GM12865 (cell line): ENCODE data around the gene BRD1.

Experiments used
- DNase-seq: peaks from one replicate; pipeline ENCODE4 v3.0.0; 2010; ENCODE audit warnings: low read depth
- H3K4me3 ChIP-seq: 2 replicates; pipeline ENCODE4 v1.5.1; 2011; ENCODE audit warnings: mild to moderate bottlenecking, low read depth, low read length, control low read depth
- TF ChIP-seq, protein P1 (sequence below): IDR thresholded peaks from 2 replicates; pipeline ENCODE4 v1.5.1; 2011; ENCODE audit warnings: low read length, control low read depth, low read depth, inconsistent platforms; ENCODE audit not compliant: insufficient read depth; ENCODE audit errors: missing control alignments

The BRD1 gene

GRCh38 chr22:49792107-49792506 is 35.6 kb downstream of the BRD1 start:
- H3K4me3 ChIP-seq, result no peak overlapping the region
- DNase-seq, result no peak
- TF ChIP-seq, protein P1, sequence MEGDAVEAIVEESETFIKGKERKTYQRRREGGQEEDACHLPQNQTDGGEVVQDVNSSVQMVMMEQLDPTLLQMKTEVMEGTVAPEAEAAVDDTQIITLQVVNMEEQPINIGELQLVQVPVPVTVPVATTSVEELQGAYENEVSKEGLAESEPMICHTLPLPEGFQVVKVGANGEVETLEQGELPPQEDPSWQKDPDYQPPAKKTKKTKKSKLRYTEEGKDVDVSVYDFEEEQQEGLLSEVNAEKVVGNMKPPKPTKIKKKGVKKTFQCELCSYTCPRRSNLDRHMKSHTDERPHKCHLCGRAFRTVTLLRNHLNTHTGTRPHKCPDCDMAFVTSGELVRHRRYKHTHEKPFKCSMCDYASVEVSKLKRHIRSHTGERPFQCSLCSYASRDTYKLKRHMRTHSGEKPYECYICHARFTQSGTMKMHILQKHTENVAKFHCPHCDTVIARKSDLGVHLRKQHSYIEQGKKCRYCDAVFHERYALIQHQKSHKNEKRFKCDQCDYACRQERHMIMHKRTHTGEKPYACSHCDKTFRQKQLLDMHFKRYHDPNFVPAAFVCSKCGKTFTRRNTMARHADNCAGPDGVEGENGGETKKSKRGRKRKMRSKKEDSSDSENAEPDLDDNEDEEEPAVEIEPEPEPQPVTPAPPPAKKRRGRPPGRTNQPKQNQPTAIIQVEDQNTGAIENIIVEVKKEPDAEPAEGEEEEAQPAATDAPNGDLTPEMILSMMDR, result no peak

GRCh38 chr22:49791682-49792081 is 36.0 kb downstream of the BRD1 start:
- TF ChIP-seq, protein P1, result no peak
- no peak overlapping the region for H3K4me3 ChIP-seq
- DNase-seq, result no peak

GRCh38 chr22:49790912-49791311 is 36.8 kb downstream of the BRD1 start:
- no peak overlapping the region for H3K4me3 ChIP-seq
- TF ChIP-seq, protein P1, result no peak
- no peak for DNase-seq

GRCh38 chr22:49789289-49790141 is 38.2 kb downstream of the BRD1 start:
- no peak overlapping the region for H3K4me3 ChIP-seq
- TF ChIP-seq, protein P1, result no peak
- no peak for DNase-seq

DNA sequence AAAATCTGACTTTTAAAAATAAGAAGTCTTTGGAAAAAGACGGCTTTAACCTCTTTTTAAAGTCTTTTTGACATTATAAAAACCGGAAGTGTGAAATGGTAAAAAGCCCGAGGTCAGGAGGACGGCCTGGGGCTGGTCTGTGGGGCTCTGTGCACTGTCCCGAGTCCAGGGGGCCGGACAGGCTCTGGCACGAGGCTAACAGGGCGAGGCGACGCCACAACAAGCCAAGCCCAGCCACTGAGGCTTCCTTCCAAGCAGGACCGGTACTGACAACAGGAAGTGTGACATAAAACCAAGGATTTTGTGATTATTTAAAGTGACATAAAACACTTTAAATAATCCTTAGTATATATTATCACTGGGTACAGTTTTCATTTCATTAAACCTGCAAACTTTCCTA is 39.2 kb downstream of the BRD1 start:
- H3K4me3 ChIP-seq, result no peak overlapping the region
- TF ChIP-seq, protein P1, result no peak
- no peak for DNase-seq

DNA sequence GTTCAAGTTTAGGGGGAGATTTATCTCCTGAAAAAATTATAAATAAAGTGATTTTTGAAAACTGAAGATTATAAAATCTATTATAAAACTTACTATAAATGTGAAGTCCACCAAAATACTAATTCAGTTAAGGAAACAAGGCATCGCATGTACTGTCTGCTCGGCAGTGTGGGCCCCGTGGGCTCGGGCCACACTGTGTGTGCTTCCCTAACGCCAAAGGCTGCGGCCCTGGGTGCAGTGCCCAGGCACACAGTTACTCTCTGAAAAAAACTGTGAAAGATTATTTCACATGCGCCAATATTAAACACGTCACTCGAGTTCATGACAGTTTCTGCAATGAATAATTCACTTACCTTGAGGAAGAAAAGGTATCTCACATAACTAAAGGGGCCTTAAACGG is 39.8 kb downstream of the BRD1 start:
- H3K4me3 ChIP-seq, result no peak overlapping the region
- no peak for DNase-seq
- TF ChIP-seq, protein P1, result no peak
